Mucosa of rectum (tissue), 2 donors: ENCODE results near the gene COL12A1.

Experiments used
- H3K27ac ChIP-seq, 2 donors: one replicate each; pipeline ENCODE4 v1.7.0; 2013; ENCODE audit warnings: inconsistent platforms in 2 of 2, low read depth in 2 of 2, low read length in 2 of 2
- H3K27me3 ChIP-seq, 2 donors: one replicate each; pipeline ENCODE4 v1.7.0; 2013; ENCODE audit warnings: low read length in 2 of 2; ENCODE audit not compliant: control insufficient read depth in 2 of 2, insufficient read depth in 2 of 2
- H3K36me3 ChIP-seq, 2 donors: one replicate each; pipeline ENCODE4 v1.7.0; 2013; ENCODE audit warnings: low read length in 2 of 2; ENCODE audit not compliant: control insufficient read depth in 2 of 2, insufficient read depth in 2 of 2
- H3K4me1 ChIP-seq, 2 donors: one replicate each; pipeline ENCODE4 v1.7.0; 2013; ENCODE audit warnings: low read length in 2 of 2, mild to moderate bottlenecking in 1 of 2; ENCODE audit not compliant: control insufficient read depth in 2 of 2, insufficient read depth in 2 of 2
- H3K4me3 ChIP-seq, 2 donors: one replicate each; pipeline ENCODE4 v1.7.0; 2013; ENCODE audit warnings: low read length in 2 of 2
- H3K9ac ChIP-seq, 2 donors: one replicate each; pipeline ENCODE4 v1.7.0; 2013; ENCODE audit warnings: low read length in 2 of 2, low read depth in 1 of 2, mild to moderate bottlenecking in 1 of 2
- H3K9me3 ChIP-seq, 2 donors: one replicate each; pipeline ENCODE4 v1.7.0; 2013; ENCODE audit warnings: low read length in 2 of 2; ENCODE audit not compliant: control insufficient read depth in 2 of 2
- donor health status: healthy.
- donor health status: Normal muscosa, but diverticular disease.

The COL12A1 gene

DNA sequence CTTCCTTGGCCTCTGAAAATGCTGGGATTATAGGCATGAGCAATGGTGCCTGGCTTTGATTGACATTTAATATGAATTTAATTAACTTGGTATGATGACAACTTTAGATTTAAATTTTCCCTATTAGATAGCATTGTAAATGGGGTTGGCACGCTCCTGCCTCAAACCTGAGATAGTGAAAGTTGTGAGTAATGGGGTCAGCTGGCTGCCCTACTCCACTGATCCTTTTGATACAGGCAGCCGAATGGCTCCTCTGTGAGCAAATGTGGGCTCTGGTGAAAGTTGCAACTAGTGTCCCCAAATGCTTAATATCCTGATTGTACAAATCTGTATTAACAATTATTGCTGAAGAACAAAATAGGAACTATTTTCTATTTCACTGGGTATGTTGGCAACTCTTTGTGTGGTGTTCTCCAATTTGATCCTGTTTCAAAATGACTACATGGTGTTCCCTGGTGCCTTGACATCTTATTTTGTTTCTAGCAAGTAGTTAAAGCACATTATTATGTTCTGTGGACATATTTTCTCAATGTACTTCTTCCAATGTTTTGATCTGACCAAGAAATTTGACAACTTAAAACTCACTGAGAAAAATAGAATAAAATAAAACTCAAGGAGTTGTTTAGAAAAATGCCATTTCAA is 97.4 kb downstream of the COL12A1 start:
- no peaks in the 10 kb centered on the region for H3K4me1 ChIP-seq
- H3K9me3 ChIP-seq, result no peaks in the 10 kb centered on the region
- no peak overlapping the region for H3K9ac ChIP-seq
- no peak overlapping the region for H3K27ac ChIP-seq
- H3K36me3 ChIP-seq, result no peaks in the 10 kb centered on the region
- no peaks in the 10 kb centered on the region for H3K27me3 ChIP-seq
- no peak overlapping the region for H3K4me3 ChIP-seq

DNA sequence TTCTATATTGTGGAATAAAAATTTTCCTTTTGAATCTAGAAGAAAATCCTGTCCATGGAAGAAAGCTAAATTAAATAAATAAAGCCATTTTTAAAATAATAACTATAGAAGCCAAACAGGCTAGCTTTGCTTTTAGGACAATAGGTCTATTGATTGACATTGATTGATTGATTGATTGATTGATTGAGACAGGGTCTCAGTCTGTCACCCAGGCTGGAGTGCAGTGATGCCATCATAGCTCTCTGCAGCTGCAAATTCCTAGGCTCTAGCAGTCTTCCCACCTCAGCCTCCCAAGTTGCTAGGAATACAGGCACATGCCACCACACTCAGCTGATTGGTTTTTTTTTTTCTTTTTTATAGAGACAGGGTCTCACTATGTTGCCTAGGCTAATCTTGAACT is 97.9 kb downstream of the COL12A1 start:
- H3K27me3 ChIP-seq, result no peaks in the 10 kb centered on the region
- no peaks in the 10 kb centered on the region for H3K36me3 ChIP-seq
- no peaks in the 10 kb centered on the region for H3K9me3 ChIP-seq
- no peak overlapping the region for H3K4me3 ChIP-seq
- H3K9ac ChIP-seq, result no peak overlapping the region
- no peak overlapping the region for H3K27ac ChIP-seq
- no peaks in the 10 kb centered on the region for H3K4me1 ChIP-seq

DNA sequence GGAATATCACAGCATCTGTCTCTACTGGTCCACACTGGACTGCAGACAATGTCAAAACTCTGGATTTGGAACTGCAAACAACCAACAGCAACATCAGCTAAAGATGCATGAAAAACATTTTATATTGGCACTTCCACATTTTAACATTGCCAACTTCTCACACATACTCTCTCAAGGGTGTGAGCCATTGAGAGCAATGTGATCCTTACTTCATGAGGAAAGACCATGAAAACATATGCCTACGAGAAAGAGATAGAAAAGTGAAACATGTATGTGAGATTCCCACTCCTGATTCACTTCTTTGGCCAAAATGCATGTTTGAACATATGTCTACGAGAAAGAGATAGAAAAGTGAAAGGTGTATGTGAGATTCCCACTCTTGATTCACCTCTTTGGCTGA is 99.4 kb downstream of the COL12A1 start:
- Histone ChIP-seq H3K27ac (no peak overlapping the region), H3K4me3 (no peak overlapping the region), H3K9me3 (no peaks in the 10 kb centered on the region), H3K27me3 (no peaks in the 10 kb centered on the region), H3K4me1 (no peaks in the 10 kb centered on the region), H3K9ac (no peak overlapping the region), H3K36me3 (no peaks in the 10 kb centered on the region)

DNA sequence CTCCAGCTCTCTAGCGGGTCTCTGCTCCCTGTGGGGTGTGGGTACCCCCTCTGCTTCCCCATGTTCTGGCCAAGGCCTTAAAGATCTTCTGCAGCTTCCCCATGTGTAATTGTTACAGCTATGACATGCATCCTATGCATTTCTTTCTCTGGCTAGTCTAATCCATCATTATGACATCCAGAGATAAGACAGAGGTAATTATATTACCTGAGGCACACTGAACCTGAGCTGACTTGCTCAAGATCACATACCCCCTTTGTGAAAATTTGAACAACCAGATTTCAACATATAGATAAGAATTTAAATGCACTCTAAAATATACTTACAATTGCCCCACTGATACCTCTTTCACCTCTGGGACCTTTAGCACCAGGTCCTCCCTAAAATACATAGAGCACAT is 102.4 kb downstream of the COL12A1 start:
- Histone ChIP-seq H3K9me3 (no peaks in the 10 kb centered on the region), H3K9ac (no peak overlapping the region), H3K4me1 (no peaks in the 10 kb centered on the region), H3K4me3 (no peak overlapping the region), H3K27ac (no peak overlapping the region), H3K36me3 (no peaks in the 10 kb centered on the region), H3K27me3 (no peaks in the 10 kb centered on the region)

DNA sequence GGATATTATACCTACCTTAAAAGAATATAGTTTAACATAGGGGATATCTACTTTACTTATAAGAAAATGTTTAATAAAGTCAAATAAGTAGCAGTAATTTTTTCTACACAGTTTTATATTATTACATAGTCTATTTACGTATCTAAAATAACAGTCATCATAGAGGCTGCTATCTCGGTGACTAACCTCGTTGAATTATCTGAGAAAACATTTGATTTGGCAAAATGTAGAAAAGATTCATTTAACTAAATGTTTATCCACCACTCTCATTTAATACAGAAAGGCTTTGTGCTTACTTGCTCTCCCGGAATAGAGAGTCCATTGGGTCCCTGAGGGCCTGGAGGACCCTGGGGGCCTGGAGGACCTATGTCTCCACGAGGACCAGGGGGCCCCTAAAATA is 103.6 kb downstream of the COL12A1 start:
- Histone ChIP-seq H3K36me3 (no peaks in the 10 kb centered on the region), H3K9me3 (no peaks in the 10 kb centered on the region), H3K4me1 (no peaks in the 10 kb centered on the region), H3K9ac (no peak overlapping the region), H3K4me3 (no peak overlapping the region), H3K27ac (no peak overlapping the region), H3K27me3 (no peaks in the 10 kb centered on the region)

DNA sequence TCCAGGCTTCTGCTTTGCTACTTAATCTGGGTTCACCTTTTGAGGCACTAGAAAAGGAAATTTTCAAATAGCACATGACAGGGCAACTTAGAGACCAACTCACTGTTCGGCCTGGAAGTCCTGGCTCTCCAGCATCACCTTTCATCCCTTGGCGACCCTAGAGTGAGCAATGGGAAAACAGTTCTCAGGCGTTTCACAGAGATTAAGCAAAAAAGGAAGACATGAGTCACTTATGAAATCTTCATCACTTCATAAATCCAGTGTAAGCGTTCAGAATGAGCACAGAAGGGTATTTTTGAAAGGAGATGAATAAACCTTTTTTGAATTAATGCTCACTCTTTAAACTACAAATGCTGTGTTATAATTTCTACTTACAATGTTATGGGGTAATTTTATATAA is 104.0 kb downstream of the COL12A1 start:
- H3K27ac ChIP-seq, result no peak overlapping the region

DNA sequence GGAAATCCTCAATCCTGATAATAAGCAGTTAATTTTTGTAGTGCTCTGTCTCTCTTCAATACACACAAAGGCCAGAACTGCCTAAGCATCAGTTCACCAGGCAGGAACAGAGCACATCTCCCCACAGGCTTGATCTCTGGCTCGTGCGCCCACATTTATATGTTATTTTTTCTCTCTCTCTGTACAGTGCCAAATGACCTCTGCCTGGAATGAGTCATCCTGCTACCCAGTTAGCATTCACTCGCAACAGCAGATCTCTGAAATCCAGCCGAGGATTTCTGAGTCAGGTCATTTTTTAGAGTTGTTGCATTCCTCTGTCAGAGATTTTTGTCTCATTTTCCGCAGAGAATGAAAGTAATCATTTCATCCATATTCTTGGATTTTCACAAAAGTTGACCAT is 107.1 kb downstream of the COL12A1 start:
- H3K4me1 ChIP-seq, result no peaks in the 10 kb centered on the region
- no peak overlapping the region for H3K4me3 ChIP-seq
- no peaks in the 10 kb centered on the region for H3K27me3 ChIP-seq
- H3K27ac ChIP-seq, result no peak overlapping the region
- H3K9me3 ChIP-seq, result no peaks in the 10 kb centered on the region
- no peak overlapping the region for H3K9ac ChIP-seq
- no peaks in the 10 kb centered on the region for H3K36me3 ChIP-seq

More for the DNA sequence above, 104.0 kb downstream of the COL12A1 start:
- H3K27me3 ChIP-seq, result no peaks in the 10 kb centered on the region
- no peak overlapping the region for H3K4me3 ChIP-seq
- H3K4me1 ChIP-seq, result no peaks in the 10 kb centered on the region
- H3K9ac ChIP-seq, result no peak overlapping the region
- no peaks in the 10 kb centered on the region for H3K9me3 ChIP-seq
- no peaks in the 10 kb centered on the region for H3K36me3 ChIP-seq

DNA sequence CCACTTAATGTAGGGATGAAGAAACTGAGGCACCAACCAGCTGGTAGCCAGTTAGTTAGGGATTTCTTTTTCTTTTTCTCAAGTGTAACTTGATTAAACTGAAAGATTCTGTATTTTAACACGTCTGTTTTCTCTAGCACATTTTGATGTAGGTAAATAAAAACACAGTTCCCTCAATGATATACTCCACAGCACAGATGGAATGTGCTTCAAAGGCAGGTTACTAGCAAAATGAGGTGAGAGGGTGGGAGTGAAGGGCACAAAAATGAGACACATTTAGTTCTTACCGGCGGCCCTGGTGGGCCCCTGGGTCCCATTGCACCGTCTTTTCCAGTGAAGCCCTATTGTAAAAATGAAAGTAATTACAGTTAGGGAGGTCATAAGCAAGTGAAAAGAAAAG is 108.9 kb downstream of the COL12A1 start:
- Histone ChIP-seq H3K27me3 (no peaks in the 10 kb centered on the region), H3K9me3 (no peaks in the 10 kb centered on the region), H3K9ac (no peak overlapping the region), H3K27ac (no peak overlapping the region), H3K36me3 (no peaks in the 10 kb centered on the region), H3K4me1 (no peaks in the 10 kb centered on the region), H3K4me3 (no peak overlapping the region)

DNA sequence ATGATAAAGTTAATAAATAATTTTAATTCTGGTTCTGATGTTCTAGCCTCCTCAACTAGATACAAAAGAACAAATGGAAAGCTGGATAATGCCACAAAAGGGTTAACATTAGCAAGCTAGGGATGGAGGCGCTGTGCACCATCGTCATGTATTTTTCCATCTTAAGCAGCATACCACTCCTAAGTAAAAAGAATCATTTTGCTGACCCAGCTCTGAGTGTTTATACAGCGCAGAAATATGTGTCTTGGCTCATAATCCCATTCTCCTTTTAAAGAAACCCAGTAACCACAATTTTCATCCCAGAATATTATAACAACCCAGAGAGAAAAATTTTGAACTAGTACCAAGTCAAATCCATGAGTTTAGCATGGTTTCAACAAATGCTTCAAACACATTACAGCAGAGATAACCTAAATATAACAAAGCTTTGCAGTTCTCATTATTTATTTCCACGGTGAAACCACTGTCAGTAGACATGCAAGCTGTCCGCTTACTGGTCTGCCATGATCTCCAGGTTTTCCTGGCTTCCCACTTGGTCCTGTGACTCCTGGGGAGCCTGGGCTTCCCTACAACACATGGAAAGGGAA is 111.1 kb downstream of the COL12A1 start:
- Histone ChIP-seq H3K36me3 (no peaks in the 10 kb centered on the region), H3K27me3 (no peaks in the 10 kb centered on the region), H3K27ac (peak overlapping the region in 1 of 2 donors; percentile 9), H3K9me3 (no peaks in the 10 kb centered on the region), H3K4me1 (no peaks in the 10 kb centered on the region), H3K4me3 (no peak overlapping the region), H3K9ac (no peak overlapping the region)

DNA sequence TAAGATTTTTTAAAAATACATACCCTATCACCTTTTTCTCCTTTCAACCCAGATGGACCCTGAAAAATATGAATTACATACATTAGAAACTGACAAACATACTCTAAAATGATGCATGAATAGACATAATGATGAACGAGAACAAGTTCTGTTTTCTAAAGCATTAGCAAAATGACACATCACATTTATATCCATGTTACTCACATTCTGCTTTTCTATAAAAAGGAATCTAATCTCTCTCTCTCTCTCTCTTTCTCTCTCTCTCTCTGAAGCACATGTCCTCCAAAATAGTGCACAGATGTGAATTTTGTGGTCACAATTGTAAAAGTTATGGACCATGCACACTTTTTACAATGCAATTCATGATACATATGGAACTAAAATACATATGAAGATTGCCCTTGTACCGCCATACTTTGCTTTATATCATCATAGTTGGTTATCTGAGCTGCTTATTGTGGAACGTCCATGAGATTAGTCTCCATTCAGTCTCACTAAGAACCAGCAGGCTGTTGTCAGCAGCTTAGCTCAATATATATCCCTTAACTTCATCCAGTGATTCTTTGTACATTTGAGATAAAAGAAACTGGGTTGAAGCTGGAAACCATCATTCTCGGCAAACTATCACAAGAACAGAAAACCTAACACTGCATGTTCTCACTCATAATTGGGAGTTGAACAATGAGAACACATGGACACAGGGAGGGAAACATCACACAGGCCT is 114.2 kb downstream of the COL12A1 start:
- Histone ChIP-seq H3K36me3 (no peaks in the 10 kb centered on the region), H3K9me3 (no peaks in the 10 kb centered on the region), H3K9ac (no peak overlapping the region), H3K4me1 (no peaks in the 10 kb centered on the region), H3K27me3 (no peaks in the 10 kb centered on the region), H3K27ac (no peak overlapping the region), H3K4me3 (no peak overlapping the region)
